CD14-positive monocyte (primary cell): ENCODE data around the gene SPTBN1. TPM values are rescaled to one million over a fixed set of nuclear protein-coding genes. Genes with fewer than 3 reads are reported as not detected.

ENCODE experiments used
- DNase-seq, 3 donors: peaks; one replicate each; pipeline ENCODE4 v3.0.0-alpha.2; 2011 to 2022
- H2AFZ ChIP-seq: 2 replicates; pipeline ENCODE4 v1.6.0; 2012; ENCODE audit warnings: mild to moderate bottlenecking, low read depth, low read length, inconsistent platforms; ENCODE audit not compliant: insufficient read depth, poor library complexity, severe bottlenecking
- H3K27ac ChIP-seq, 2 donors: 1 replicate in 1 of 2; 2 replicates in 1 of 2; pipeline ENCODE4 v1.5.1; 2012 to 2013; ENCODE audit warnings: low read length in 2 of 2, control low read depth in 1 of 2, inconsistent platforms in 1 of 2, low read depth in 1 of 2, mild to moderate bottlenecking in 1 of 2
- H3K27me3 ChIP-seq, 2 donors: one replicate each; pipeline versions ENCODE4 v1.6.0 to v1.6.1; 2011 to 2013; ENCODE audit warnings: low read length in 2 of 2; ENCODE audit not compliant: control insufficient read depth in 2 of 2, insufficient read depth in 2 of 2
- H3K36me3 ChIP-seq, 2 donors: replicated peaks in 1 of 2; 1 replicate in 1 of 2; 2 replicates in 1 of 2; pipeline versions ENCODE4 v1.5.1 to v1.6.1; 2012 to 2013; ENCODE audit warnings: low read length in 2 of 2, control low read depth in 1 of 2, inconsistent platforms in 1 of 2, mild to moderate bottlenecking in 1 of 2; ENCODE audit not compliant: insufficient read depth in 2 of 2, control insufficient read depth in 1 of 2
- H3K4me1 ChIP-seq, 2 donors: 1 replicate in 1 of 2; 2 replicates in 1 of 2; pipeline versions ENCODE4 v1.5.1 to v1.6.1; 2012 to 2013; ENCODE audit warnings: low read length in 2 of 2, control low read depth in 1 of 2, inconsistent platforms in 1 of 2, mild to moderate bottlenecking in 1 of 2, moderate library complexity in 1 of 2; ENCODE audit not compliant: insufficient read depth in 2 of 2, control insufficient read depth in 1 of 2
- H3K4me2 ChIP-seq: replicated peaks from 2 replicates; pipeline ENCODE3; 2012; ENCODE audit warnings: low read length, moderate library complexity, mild to moderate bottlenecking; ENCODE audit not compliant: poor library complexity, severe bottlenecking; ENCODE audit errors: extremely low read depth
- H3K4me3 ChIP-seq, 3 experiments: fragments of 200-600 bp in 1 of 3; sonication (generic) in 1 of 3; replicated peaks in 1 of 3; 1 replicate in 2 of 3; 2 replicates in 1 of 3; pipeline ENCODE4 v1.5.1; 2011 to 2013; ENCODE audit warnings: low read length in 3 of 3, mild to moderate bottlenecking in 3 of 3, control low read depth in 2 of 3, low read depth in 2 of 3, inconsistent platforms in 1 of 3, moderate library complexity in 1 of 3
- H3K79me2 ChIP-seq: 2 replicates; pipeline ENCODE4 v1.6.0; 2012; ENCODE audit warnings: mild to moderate bottlenecking, control low read depth, inconsistent platforms, low read length, moderate library complexity; ENCODE audit not compliant: insufficient read depth
- H3K9ac ChIP-seq: 2 replicates; pipeline ENCODE4 v1.6.0; 2017; ENCODE audit warnings: low read length, mild to moderate bottlenecking; ENCODE audit not compliant: insufficient read depth, poor library complexity, severe bottlenecking
- H3K9me3 ChIP-seq, 2 donors: replicated peaks in 1 of 2; 1 replicate in 1 of 2; 2 replicates in 1 of 2; pipeline versions ENCODE4 v1.5.1 to v1.6.1; 2012 to 2013; ENCODE audit warnings: low read length in 2 of 2, control low read depth in 1 of 2; ENCODE audit not compliant: control insufficient read depth in 1 of 2, insufficient read depth in 1 of 2
- H4K20me1 ChIP-seq: 2 replicates; pipeline ENCODE4 v1.6.0; 2012; ENCODE audit warnings: mild to moderate bottlenecking, low read length, control low read depth, moderate library complexity; ENCODE audit not compliant: insufficient read depth
- H3K27ac Mint-ChIP-seq, 7 donors: one replicate each; pipeline ENCODE4 v1.8.0; 2020; ENCODE audit warnings: mild to moderate bottlenecking in 7 of 7, mixed read lengths in 7 of 7, moderate library complexity in 6 of 7, inconsistent platforms in 2 of 7
- H3K27me3 Mint-ChIP-seq, 3 donors: one replicate each; pipeline ENCODE4 v1.8.0; 2021 to 2022; ENCODE audit warnings: low read depth in 3 of 3, mild to moderate bottlenecking in 3 of 3, mixed read lengths in 3 of 3, moderate library complexity in 3 of 3, inconsistent platforms in 1 of 3
- H3K36me3 Mint-ChIP-seq, 2 donors: one replicate each; pipeline ENCODE4 v1.8.0; 2020; ENCODE audit warnings: mixed read lengths in 2 of 2, inconsistent platforms in 1 of 2, mild to moderate bottlenecking in 1 of 2
- H3K4me1 Mint-ChIP-seq: one replicate; pipeline ENCODE4 v1.8.0; 2020; ENCODE audit warnings: mild to moderate bottlenecking, mixed read lengths
- H3K4me3 Mint-ChIP-seq, 2 donors: one replicate each; pipeline ENCODE4 v1.8.0; 2020; ENCODE audit warnings: mild to moderate bottlenecking in 2 of 2, mixed read lengths in 2 of 2, moderate library complexity in 1 of 2
- H3K9me3 Mint-ChIP-seq, 7 donors: one replicate each; pipeline ENCODE4 v1.8.0; 2020 to 2022; ENCODE audit warnings: mixed read lengths in 7 of 7, mild to moderate bottlenecking in 6 of 7, moderate library complexity in 6 of 7, inconsistent platforms in 2 of 7
- WGBS: methylation state at CpG from one replicate; pipeline ENCODE4 v1.1.5; 2013; ENCODE audit warnings: missing lambda C conversion rate; ENCODE audit not compliant: insufficient coverage; 5-methylcytosine and 5-hydroxymethylcytosine counted together
- intact Hi-C, 2 donors: fragments of 100-400 bp; cut with micrococcal nuclease; formaldehyde crosslinking; loops; one replicate each; pipeline versions ENCODE4 v1.15.0 to v1.15.1; 2023
- polyA plus RNA-seq, 3 donors: library from polyadenylated mRNA; depleted of rRNA in 1 of 3; unstranded in 2 of 3; stranded (reverse) in 1 of 3; fragments of 300-500 nt in 2 of 3; fragments of >200 nt in 1 of 3; fragmentation: Illumina TruSeq in 2 of 3; gene quantifications; 1 replicate in 2 of 3; 2 replicates in 1 of 3; pipeline ENCODE4 v1.2.3, GENCODE V29; 2012 to 2021
- TF ChIP-seq, protein P1 (sequence below): fragments of 200-600 bp; IDR thresholded peaks from one replicate; pipeline ENCODE4 v1.8.0; 2022; ENCODE audit warnings: antibody characterized with exemption, mild to moderate bottlenecking

The SPTBN1 gene
- polyA plus RNA-seq, 3 donors = 0.79 to 2.8 (median 1.7) TPM

DNA sequence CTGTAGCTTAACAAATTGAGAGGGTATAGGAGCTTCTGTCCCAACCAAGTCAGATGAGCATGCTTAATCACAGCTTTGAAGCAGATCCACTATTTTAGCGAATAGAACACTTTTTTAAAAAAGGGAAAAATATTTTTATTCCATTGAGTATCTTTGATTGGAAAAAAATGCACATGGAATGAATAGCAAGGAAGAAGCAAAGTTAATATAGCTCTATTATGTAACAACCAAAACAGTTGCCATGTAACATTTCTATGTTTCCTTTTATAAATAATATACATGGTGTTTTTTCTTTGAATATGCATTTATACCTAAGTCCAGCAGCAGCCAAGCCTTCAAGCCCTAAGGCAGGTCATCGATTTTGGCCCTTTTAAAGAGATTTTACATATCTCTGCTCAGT, 21.4 kb upstream of the SPTBN1 start:
- no peak overlapping the region for H3K4me3 ChIP-seq
- DNase-seq = no peak
- H3K4me3 Mint-ChIP-seq = no peak overlapping the region
- peaks cover 0 to 1% (median 0%) of the 10 kb centered on the region in 3 donors for H3K27me3 Mint-ChIP-seq
- no peak overlapping the region for H3K9ac ChIP-seq
- peaks cover 0 to 6% (median 0%) of the 10 kb centered on the region in 7 donors for H3K9me3 Mint-ChIP-seq
- no peaks in the 10 kb centered on the region for H4K20me1 ChIP-seq
- TF ChIP-seq, protein P1, sequence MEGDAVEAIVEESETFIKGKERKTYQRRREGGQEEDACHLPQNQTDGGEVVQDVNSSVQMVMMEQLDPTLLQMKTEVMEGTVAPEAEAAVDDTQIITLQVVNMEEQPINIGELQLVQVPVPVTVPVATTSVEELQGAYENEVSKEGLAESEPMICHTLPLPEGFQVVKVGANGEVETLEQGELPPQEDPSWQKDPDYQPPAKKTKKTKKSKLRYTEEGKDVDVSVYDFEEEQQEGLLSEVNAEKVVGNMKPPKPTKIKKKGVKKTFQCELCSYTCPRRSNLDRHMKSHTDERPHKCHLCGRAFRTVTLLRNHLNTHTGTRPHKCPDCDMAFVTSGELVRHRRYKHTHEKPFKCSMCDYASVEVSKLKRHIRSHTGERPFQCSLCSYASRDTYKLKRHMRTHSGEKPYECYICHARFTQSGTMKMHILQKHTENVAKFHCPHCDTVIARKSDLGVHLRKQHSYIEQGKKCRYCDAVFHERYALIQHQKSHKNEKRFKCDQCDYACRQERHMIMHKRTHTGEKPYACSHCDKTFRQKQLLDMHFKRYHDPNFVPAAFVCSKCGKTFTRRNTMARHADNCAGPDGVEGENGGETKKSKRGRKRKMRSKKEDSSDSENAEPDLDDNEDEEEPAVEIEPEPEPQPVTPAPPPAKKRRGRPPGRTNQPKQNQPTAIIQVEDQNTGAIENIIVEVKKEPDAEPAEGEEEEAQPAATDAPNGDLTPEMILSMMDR = no peak
- no peak overlapping the region for H3K27ac ChIP-seq
- peaks cover 13% of the 10 kb centered on the region for H3K4me1 Mint-ChIP-seq
- no peak overlapping the region for H3K4me2 ChIP-seq
- no peak overlapping the region for H2AFZ ChIP-seq
- intact Hi-C loops = no loop called here
- H3K9me3 ChIP-seq = no peaks in the 10 kb centered on the region
- H3K79me2 ChIP-seq = no peaks in the 10 kb centered on the region
- no CpG with 5 or more reads among the region's 2 CpGs for WGBS
- no peaks in the 10 kb centered on the region for H3K36me3 ChIP-seq
- H3K27me3 ChIP-seq = no peaks in the 10 kb centered on the region
- no peak overlapping the region for H3K27ac Mint-ChIP-seq
- H3K36me3 Mint-ChIP-seq = no peaks in the 10 kb centered on the region
- peaks cover 8 to 9% of the 10 kb centered on the region in 2 donors for H3K4me1 ChIP-seq

DNA sequence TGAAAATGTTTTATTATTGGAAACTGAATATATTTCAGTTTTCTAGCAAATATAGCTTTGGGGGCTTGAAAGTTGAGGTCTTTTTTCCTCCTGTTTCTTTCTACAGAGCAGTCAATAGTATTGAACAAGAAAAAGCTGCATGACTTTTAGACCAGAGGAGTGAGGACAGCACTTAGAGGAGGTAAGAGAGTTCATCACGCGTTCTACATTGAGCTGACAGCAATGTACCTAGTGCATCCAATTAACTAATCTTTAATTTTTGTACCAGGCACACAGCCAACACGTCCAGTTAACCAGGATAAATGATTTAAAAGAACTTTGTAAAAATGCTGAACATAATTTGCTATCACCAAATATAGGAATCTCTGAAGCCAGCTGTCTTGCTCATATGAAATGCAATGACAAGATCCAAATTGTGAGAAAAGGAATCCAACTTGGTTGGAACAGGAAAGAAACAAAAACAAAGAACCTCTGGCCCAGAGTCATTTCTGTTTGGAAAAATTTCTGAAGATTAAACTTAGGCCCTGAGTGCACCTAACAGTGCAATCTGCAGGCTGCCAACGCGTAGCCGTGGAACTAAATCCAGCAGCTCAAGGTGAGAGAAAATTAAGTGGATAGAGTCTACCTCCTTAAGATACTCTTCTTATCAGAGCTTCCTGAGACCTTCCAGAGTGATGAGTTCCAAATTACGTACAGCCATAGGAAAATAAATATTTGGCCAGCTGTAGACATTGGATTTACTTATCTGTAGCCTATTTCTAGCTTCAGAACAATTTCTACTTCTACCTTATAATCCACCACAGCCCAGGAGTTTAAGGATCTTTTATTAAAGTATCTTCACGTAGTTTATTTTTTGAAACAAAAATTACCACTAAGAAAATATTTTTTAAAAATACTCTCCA, 20.6 kb upstream of the SPTBN1 start:
- intact Hi-C loops = no loop called here
- Mint-ChIP-seq H3K4me3 (no peak overlapping the region), H3K27me3 (peaks cover 0 to 1% (median 0%) of the 10 kb centered on the region in 3 donors), H3K36me3 (no peaks in the 10 kb centered on the region), H3K4me1 (peaks cover 6% of the 10 kb centered on the region), H3K27ac (no peak overlapping the region), H3K9me3 (peaks cover 0 to 4% (median 0%) of the 10 kb centered on the region in 7 donors)
- peaks cover 0 to under 1% of the 10 kb centered on the region in 2 donors for H3K4me1 ChIP-seq
- H3K4me3 ChIP-seq = no peak overlapping the region
- whole genome bisulfite sequencing = no CpG with 5 or more reads among the region's 8 CpGs
- H3K9ac ChIP-seq = no peak overlapping the region
- no peaks in the 10 kb centered on the region for H3K79me2 ChIP-seq
- H3K9me3 ChIP-seq = no peaks in the 10 kb centered on the region
- H2AFZ ChIP-seq = no peak overlapping the region
- DNase-seq = no peak
- no peaks in the 10 kb centered on the region for H3K36me3 ChIP-seq
- no peak overlapping the region for H3K4me2 ChIP-seq
- TF ChIP-seq, protein P1 = no peak
- H3K27ac ChIP-seq = no peak overlapping the region
- H3K27me3 ChIP-seq = no peaks in the 10 kb centered on the region
- H4K20me1 ChIP-seq = no peaks in the 10 kb centered on the region
